IPS-15b (cell line): ENCODE results near the gene VSTM2B.
"Not testable (repeated sequence)": the region's sequence is repeated elsewhere in the genome, so short reads cannot be mapped to it uniquely, and the experiment has no call there.

Source experiments
- H3K27me3 ChIP-seq: one replicate; pipeline ENCODE4 v1.6.1; 2013; ENCODE audit warnings: low read length; ENCODE audit not compliant: control insufficient read depth, insufficient read depth
- H3K36me3 ChIP-seq: one replicate; pipeline ENCODE4 v1.6.1; 2013; ENCODE audit warnings: low read length; ENCODE audit not compliant: control insufficient read depth, insufficient read depth
- H3K4me1 ChIP-seq: one replicate; pipeline ENCODE4 v1.6.1; 2013; ENCODE audit warnings: mild to moderate bottlenecking, low read length; ENCODE audit not compliant: control insufficient read depth, insufficient read depth
- H3K4me3 ChIP-seq: one replicate; pipeline ENCODE4 v1.5.1; 2013; ENCODE audit warnings: low read depth, low read length
- H3K9ac ChIP-seq: one replicate; pipeline ENCODE4 v1.6.1; 2013; ENCODE audit warnings: low read depth, mild to moderate bottlenecking, low read length
- H3K9me3 ChIP-seq: one replicate; pipeline ENCODE4 v1.6.1; 2013; ENCODE audit warnings: mild to moderate bottlenecking, low read length; ENCODE audit not compliant: control insufficient read depth, insufficient read depth

VSTM2B gene

GRCh38 chr19:29543381-29543780 is 17.6 kb downstream of the VSTM2B start:
- no peaks in the 10 kb centered on the region for H3K4me1 ChIP-seq
- H3K9ac ChIP-seq: no peak overlapping the region
- H3K9me3 ChIP-seq: no peaks in the 10 kb centered on the region
- H3K27me3 ChIP-seq: no peaks in the 10 kb centered on the region
- no peak overlapping the region for H3K4me3 ChIP-seq
- no peaks in the 10 kb centered on the region for H3K36me3 ChIP-seq

- Histone ChIP-seq H3K9me3 (no peaks in the 10 kb centered on the region), H3K4me3 (no peak overlapping the region), H3K4me1 (no peaks in the 10 kb centered on the region), H3K9ac (no peak overlapping the region), H3K36me3 (no peaks in the 10 kb centered on the region), H3K27me3 (no peaks in the 10 kb centered on the region)
These were observed 19.0 kb downstream of the VSTM2B start for GRCh38 chr19:29544656-29545360.

- not testable (repeated sequence) for H3K4me3 ChIP-seq, H3K9me3 ChIP-seq, H3K4me1 ChIP-seq, H3K36me3 ChIP-seq, H3K27me3 ChIP-seq, H3K9ac ChIP-seq
These were observed 19.7 kb downstream of the VSTM2B start for GRCh38 chr19:29545447-29545846.

- Histone ChIP-seq H3K27me3 (no peaks in the 10 kb centered on the region), H3K4me1 (no peaks in the 10 kb centered on the region), H3K9ac (no peak overlapping the region), H3K9me3 (no peaks in the 10 kb centered on the region), H3K36me3 (no peaks in the 10 kb centered on the region), H3K4me3 (no peak overlapping the region)
These were observed 20.2 kb downstream of the VSTM2B start for GRCh38 chr19:29545866-29546582.

GRCh38 chr19:29546583-29547190 is 20.9 kb downstream of the VSTM2B start:
- H3K27me3 ChIP-seq: no peaks in the 10 kb centered on the region
- H3K4me3 ChIP-seq: no peak overlapping the region
- no peaks in the 10 kb centered on the region for H3K4me1 ChIP-seq
- no peaks in the 10 kb centered on the region for H3K9me3 ChIP-seq
- no peak overlapping the region for H3K9ac ChIP-seq
- no peaks in the 10 kb centered on the region for H3K36me3 ChIP-seq

- Histone ChIP-seq H3K9me3 (no peaks in the 10 kb centered on the region), H3K36me3 (no peaks in the 10 kb centered on the region), H3K4me1 (no peaks in the 10 kb centered on the region), H3K27me3 (no peaks in the 10 kb centered on the region), H3K9ac (no peak overlapping the region), H3K4me3 (no peak overlapping the region)
These were observed 21.7 kb downstream of the VSTM2B start for GRCh38 chr19:29547361-29547960.

GRCh38 chr19:29547981-29548380 is 22.2 kb downstream of the VSTM2B start:
- Histone ChIP-seq H3K4me1 (no peaks in the 10 kb centered on the region), H3K36me3 (no peaks in the 10 kb centered on the region), H3K4me3 (no peak overlapping the region), H3K9me3 (no peaks in the 10 kb centered on the region), H3K9ac (no peak overlapping the region), H3K27me3 (no peaks in the 10 kb centered on the region)

GRCh38 chr19:29548483-29549085 is 22.8 kb downstream of the VSTM2B start:
- no peaks in the 10 kb centered on the region for H3K27me3 ChIP-seq

GRCh38 chr19:29549105-29550070 is 23.6 kb downstream of the VSTM2B start:
- Histone ChIP-seq H3K9ac (no peak overlapping the region), H3K4me1 (no peaks in the 10 kb centered on the region), H3K4me3 (no peak overlapping the region), H3K36me3 (no peaks in the 10 kb centered on the region), H3K27me3 (no peaks in the 10 kb centered on the region), H3K9me3 (no peaks in the 10 kb centered on the region)

More at GRCh38 chr19:29548483-29549085, 22.8 kb downstream of the VSTM2B start:
- H3K36me3 ChIP-seq: no peaks in the 10 kb centered on the region
- no peak overlapping the region for H3K9ac ChIP-seq
- H3K9me3 ChIP-seq: no peaks in the 10 kb centered on the region
- H3K4me3 ChIP-seq: no peak overlapping the region
- no peaks in the 10 kb centered on the region for H3K4me1 ChIP-seq

- Histone ChIP-seq H3K27me3 (no peaks in the 10 kb centered on the region), H3K4me1 (no peaks in the 10 kb centered on the region), H3K9me3 (no peaks in the 10 kb centered on the region)
These were observed 25.1 kb downstream of the VSTM2B start for GRCh38 chr19:29550896-29551295.

GRCh38 chr19:29551774-29552173 is 26.0 kb downstream of the VSTM2B start:
- Histone ChIP-seq H3K9me3 (no peaks in the 10 kb centered on the region), H3K36me3 (no peaks in the 10 kb centered on the region), H3K9ac (no peak overlapping the region), H3K27me3 (no peaks in the 10 kb centered on the region), H3K4me1 (no peaks in the 10 kb centered on the region), H3K4me3 (no peak overlapping the region)

More at GRCh38 chr19:29550896-29551295, 25.1 kb downstream of the VSTM2B start:
- Histone ChIP-seq H3K36me3 (no peaks in the 10 kb centered on the region), H3K9ac (no peak overlapping the region), H3K4me3 (no peak overlapping the region)
